Left lung (tissue), 10 donors: ENCODE results near the gene TP53I13. TPM values are rescaled to one million over a fixed set of nuclear protein-coding genes. Genes with fewer than 3 reads are reported as not detected.
A peak's percentile ranks its signal among the peaks of the same experiment; 100 is the strongest.

Experiments used
- ATAC-seq: fragments of 200-7000 bp; cut with Tn5 transposase; one replicate; pipeline ENCODE4 v1.9.1; 2020; ENCODE audit warnings: moderate library complexity
- DNase-seq, 4 donors: peaks; one replicate each; pipeline ENCODE4 v3.0.0-alpha.2; 2013 to 2020
- H3K27ac ChIP-seq, 2 donors: fragments of 200-600 bp; sonication (generic) in 1 of 2; one replicate each; pipeline versions ENCODE4 v1.5.0 to v1.8.0; 2020 to 2021
- H3K27me3 ChIP-seq, 2 donors: fragments of 200-600 bp; sonication (generic) in 1 of 2; one replicate each; pipeline versions ENCODE4 v1.5.0 to v1.8.0; 2020 to 2021
- H3K36me3 ChIP-seq, 2 donors: fragments of 200-600 bp; sonication (generic) in 1 of 2; one replicate each; pipeline versions ENCODE4 v1.5.0 to v1.8.0; 2020 to 2021
- H3K4me1 ChIP-seq, 2 donors: fragments of 200-600 bp; one replicate each; pipeline ENCODE4 v1.8.0; 2021
- H3K4me3 ChIP-seq, 2 donors: fragments of 200-600 bp; sonication (generic) in 1 of 2; one replicate each; pipeline versions ENCODE4 v1.5.0 to v1.8.0; 2020 to 2021; ENCODE audit warnings: mild to moderate bottlenecking in 1 of 2
- H3K9me3 ChIP-seq, 2 donors: fragments of 200-600 bp; sonication (generic) in 1 of 2; one replicate each; pipeline versions ENCODE4 v1.5.0 to v1.8.0; 2020 to 2021
- CTCF ChIP-seq, 2 donors: fragments of 200-600 bp; sonication (generic) in 1 of 2; IDR thresholded peaks; one replicate each; pipeline versions ENCODE4 v1.5.0 to v1.8.0; 2021; ENCODE audit warnings: antibody characterized with exemption in 2 of 2
- intact Hi-C, 2 donors: fragments of 100-400 bp; cut with DNase I; formaldehyde crosslinking; loops; one replicate each; pipeline versions ENCODE4 v1.11.2 to v1.14.2; 2022
- polyA plus RNA-seq, 6 donors: library from polyadenylated mRNA; unstranded; fragments of 120-200 nt; gene quantifications; one replicate each; pipeline ENCODE4 v1.2.1, GENCODE V29; 2013; ENCODE audit not compliant: insufficient read length in 6 of 6
- total RNA-seq, 2 donors: library from RNA; stranded (reverse); fragmentation: NEBNext Ultra II Directional; extraction: Animal tissue kit (Norgen Biotek cat#: 25700); gene quantifications; one replicate each; pipeline ENCODE4 v1.2.1, GENCODE V29; 2021
- donor health status: DM: no; HTN: yes; CAD: no.
- donor health status: DM: no; HTN: no; CAD: no.

Gene TP53I13
- total and polyA plus RNA-seq, 8 donors = 24.8 to 58.5 (median 32.5) TPM

DNA sequence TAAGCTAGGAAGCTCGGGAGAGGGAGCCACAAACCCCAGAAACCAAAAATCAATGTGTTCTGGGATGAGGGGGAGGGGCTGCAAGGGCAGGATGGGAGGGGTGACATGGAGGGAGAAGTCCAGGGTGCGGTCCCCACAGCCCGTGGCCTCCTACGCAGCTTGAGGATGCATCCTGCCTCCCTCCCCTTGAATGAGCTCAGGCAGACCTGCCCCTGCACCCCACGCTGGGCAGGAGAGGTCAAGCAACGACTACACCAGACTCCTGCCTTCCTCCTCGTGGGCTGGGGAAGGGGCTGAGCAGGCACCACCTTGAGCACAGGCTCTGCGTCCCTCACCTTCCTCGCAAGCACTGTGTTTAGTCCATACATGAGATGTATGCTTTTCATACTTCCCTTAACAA, 28.3 kb downstream of the TP53I13 start:
- intact Hi-C loops = no loop called here
- no peaks in the 10 kb centered on the region for H3K9me3 ChIP-seq
- H3K27ac ChIP-seq = no peak overlapping the region
- H3K27me3 ChIP-seq = peaks cover 0 to 29% of the 10 kb centered on the region in 2 donors
- H3K36me3 ChIP-seq = no peaks in the 10 kb centered on the region
- H3K4me3 ChIP-seq = no peak overlapping the region
- DNase-seq = no peak
- H3K4me1 ChIP-seq = peaks cover 10 to 22% of the 10 kb centered on the region in 2 donors
- ATAC-seq = no peak
- TF ChIP-seq CTCF (IDR thresholded peaks at IDR 0.05) = no peak

DNA sequence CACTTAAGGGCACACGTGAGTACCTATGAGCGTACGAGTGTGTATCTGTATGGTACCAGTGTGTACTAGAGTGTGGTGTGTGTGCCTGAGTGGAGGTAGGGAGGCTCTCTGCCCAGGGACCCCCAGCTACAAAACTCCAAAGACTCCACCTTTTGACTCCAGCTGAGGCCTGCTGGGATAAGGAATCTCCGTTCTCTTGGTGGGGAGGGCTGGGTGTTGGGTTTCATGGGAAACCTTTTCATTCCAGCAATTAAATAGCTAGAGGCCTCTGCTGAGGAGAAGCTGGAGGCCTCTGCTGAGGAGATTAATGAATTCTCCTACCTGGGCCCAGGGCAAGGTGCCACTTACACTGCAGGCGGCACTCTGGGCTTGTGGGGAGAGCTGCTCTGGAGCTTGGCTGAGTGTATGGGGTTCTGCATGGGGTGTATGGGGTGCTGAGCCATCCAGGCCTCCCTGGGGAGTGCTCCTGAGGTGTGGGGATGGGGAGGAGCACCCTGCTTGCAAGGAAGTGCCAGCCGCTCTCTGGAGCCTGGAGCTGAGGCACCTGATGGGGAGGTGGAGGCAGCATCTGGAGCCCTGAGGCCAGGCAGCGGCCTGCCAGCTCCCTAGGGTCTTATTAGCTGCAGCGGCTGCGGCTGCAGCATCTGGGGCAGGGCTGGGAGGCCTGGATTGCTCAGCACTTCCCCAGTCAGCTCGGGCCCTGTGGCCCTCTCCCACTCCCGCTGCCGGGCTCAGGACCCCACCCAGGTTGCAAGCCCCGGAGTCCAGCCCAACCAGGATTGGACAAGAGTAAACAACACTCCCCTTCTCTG, 29.1 kb downstream of the TP53I13 start:
- ATAC-seq (no peak), DNase-seq (no peak)
- H3K36me3 ChIP-seq = no peaks in the 10 kb centered on the region
- intact Hi-C loops = no loop called here
- H3K27ac ChIP-seq = no peak overlapping the region
- peaks cover 3 to 15% of the 10 kb centered on the region in 2 donors for H3K4me1 ChIP-seq
- H3K27me3 ChIP-seq = peaks cover 0 to 22% of the 10 kb centered on the region in 2 donors
- H3K9me3 ChIP-seq = no peaks in the 10 kb centered on the region
- TF ChIP-seq CTCF (IDR thresholded peaks at IDR 0.05) = no peak
- no peak overlapping the region for H3K4me3 ChIP-seq

DNA sequence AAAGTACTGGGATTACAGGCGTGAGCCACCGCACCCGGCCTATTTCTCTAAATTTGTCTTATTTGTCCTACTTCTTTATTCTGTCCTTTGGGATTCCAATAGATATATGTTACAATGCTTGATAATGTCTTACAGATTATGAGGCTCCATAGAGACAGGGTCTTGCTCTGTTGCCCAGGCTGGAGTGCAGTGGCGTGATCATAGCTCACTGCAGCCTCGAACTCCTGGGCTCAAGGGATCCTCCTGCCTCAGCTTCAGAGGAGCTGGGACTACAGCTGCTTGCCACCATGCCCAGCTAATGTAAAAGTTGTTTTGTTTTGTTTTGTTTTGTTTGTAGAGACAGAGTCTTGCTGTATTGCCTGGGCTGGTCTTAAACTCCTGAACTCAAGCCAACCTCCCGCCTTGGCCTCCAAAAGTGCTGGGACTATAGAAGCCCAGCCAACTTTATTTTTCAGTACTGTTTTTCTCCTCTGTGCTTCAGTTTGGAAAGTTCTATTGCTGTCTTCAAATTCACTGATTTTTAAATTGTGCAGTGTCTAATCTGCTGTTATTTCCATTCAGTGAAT, 34.7 kb downstream of the TP53I13 start:
- DNase-seq (peak in 1 of 4 donors; percentile 1), ATAC-seq (no peak)
- no peaks in the 10 kb centered on the region for H3K27me3 ChIP-seq
- intact Hi-C loops = no loop called here
- no peak overlapping the region for H3K27ac ChIP-seq
- H3K36me3 ChIP-seq = no peaks in the 10 kb centered on the region
- H3K4me3 ChIP-seq = no peak overlapping the region
- no peaks in the 10 kb centered on the region for H3K4me1 ChIP-seq
- H3K9me3 ChIP-seq = no peaks in the 10 kb centered on the region
- no peak for TF ChIP-seq CTCF (IDR thresholded peaks at IDR 0.05)

GRCh38 chr17:29607557-29608195, 39.2 kb downstream of the TP53I13 start:
- Histone ChIP-seq H3K36me3 (no peaks in the 10 kb centered on the region), H3K27ac (no peak overlapping the region), H3K27me3 (peaks cover 0 to 5% of the 10 kb centered on the region in 2 donors), H3K9me3 (no peaks in the 10 kb centered on the region), H3K4me3 (no peak overlapping the region), H3K4me1 (no peaks in the 10 kb centered on the region)
- ATAC-seq (no peak), DNase-seq (peak in 1 of 4 donors; percentile 74)
- no peak for TF ChIP-seq CTCF (IDR thresholded peaks at IDR 0.05)
- intact Hi-C loops = no loop called here

DNA sequence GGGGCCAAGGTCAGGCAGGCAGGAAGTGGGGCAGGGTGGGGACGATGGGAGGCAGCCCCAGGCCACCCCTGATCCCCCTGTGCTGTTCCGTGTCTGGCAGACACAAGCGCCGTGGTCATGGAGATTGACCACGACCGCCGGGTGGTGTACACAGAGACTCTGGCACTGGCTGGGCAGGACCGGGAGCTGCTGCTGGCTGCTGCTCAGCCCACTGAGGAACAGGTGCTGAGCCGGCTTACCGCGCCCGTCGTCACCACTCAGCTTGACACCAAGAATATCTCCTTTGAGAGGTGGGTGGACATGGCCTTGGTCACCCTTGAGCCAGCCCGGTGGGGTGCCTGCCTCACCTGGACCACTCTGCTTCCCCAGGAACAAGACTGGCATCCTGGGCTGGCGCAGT, 40.5 kb downstream of the TP53I13 start:
- intact Hi-C loops = no loop called here
- no peak for ATAC-seq

More for the DNA sequence above, 40.5 kb downstream of the TP53I13 start:
- Histone ChIP-seq H3K36me3 (no peaks in the 10 kb centered on the region), H3K27ac (no peak overlapping the region), H3K27me3 (peaks cover 0 to 18% of the 10 kb centered on the region in 2 donors), H3K4me3 (no peak overlapping the region), H3K9me3 (no peaks in the 10 kb centered on the region), H3K4me1 (peaks cover 11 to 12% of the 10 kb centered on the region in 2 donors)
- TF ChIP-seq CTCF (IDR thresholded peaks at IDR 0.05) = no peak
- DNase-seq = peak in 2 of 4 donors; percentile 26 to 76
